NCI-H446 treated with DMSO at 0.1 percent for 48 hours (cell line): Measurements from ENCODE around the gene MSI2.

Experiments
- DNase-seq: peaks from one replicate; lab custom pipeline; 2025; lab: John Stamatoyannopoulos, UW

MSI2 gene

GRCh38 chr17:57721967-57722703, 465.8 kb downstream of the MSI2 start:
- DNase-seq: no peak

- no peak for DNase-seq
Measured at GRCh38 chr17:57722704-57723043, 466.4 kb downstream of the MSI2 start.

- no peak for DNase-seq
Measured at GRCh38 chr17:57723427-57724025, 467.2 kb downstream of the MSI2 start.

GRCh38 chr17:57724026-57724728, 467.9 kb downstream of the MSI2 start:
- no peak for DNase-seq

GRCh38 chr17:57724729-57725125, 468.4 kb downstream of the MSI2 start:
- no peak for DNase-seq

GRCh38 chr17:57726213-57726790, 470.0 kb downstream of the MSI2 start:
- no peak for DNase-seq

GRCh38 chr17:57726838-57727237, 470.5 kb downstream of the MSI2 start:
- no peak for DNase-seq

GRCh38 chr17:57727630-57728175, 471.4 kb downstream of the MSI2 start:
- no peak for DNase-seq

GRCh38 chr17:57730026-57730701, 473.8 kb downstream of the MSI2 start:
- DNase-seq: no peak

GRCh38 chr17:57732062-57732461, 475.7 kb downstream of the MSI2 start:
- peak; percentile 38 for DNase-seq

- DNase-seq: no peak
Measured at GRCh38 chr17:57733085-57733484, 476.8 kb downstream of the MSI2 start.
